Measurements from ENCODE around the gene CDRT4. TPM values are rescaled to one million over a fixed set of nuclear protein-coding genes. Genes with fewer than 3 reads are reported as not detected.

CDRT4 gene
- total RNA-seq, 1 donor from 2014 or later, result 10.1 TPM

DNA sequence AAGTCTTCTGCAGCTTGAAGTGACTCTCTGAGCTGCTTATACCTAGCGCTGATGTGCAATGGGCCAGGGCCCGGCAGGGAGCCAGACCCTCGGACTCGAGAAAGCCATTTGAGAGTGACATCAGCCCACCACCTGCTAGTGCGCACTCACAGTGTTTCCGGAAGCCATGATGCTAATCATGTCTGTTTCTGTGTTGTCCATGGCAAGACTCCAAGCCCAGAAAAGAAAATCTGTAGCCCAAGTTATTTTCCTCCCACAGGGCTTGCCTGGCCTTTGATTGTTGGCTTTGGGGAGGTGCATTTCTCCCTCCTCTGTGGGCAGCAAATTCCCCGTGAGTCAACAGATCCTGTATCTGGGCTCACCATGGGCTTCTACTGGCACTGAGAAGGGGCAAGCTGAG lies 1.8 kb upstream of the CDRT4 start:
- H3K4me1 Mint-ChIP-seq (ENCODE audit: unreplicated experiment), result peaks cover 32% of the 10 kb centered on the region
- H3K4me3 Mint-ChIP-seq (ENCODE audit: unreplicated experiment), result no peak overlapping the region
- no peaks in the 10 kb centered on the region for H3K9me3 Mint-ChIP-seq (ENCODE audit: unreplicated experiment)
- DNase-seq (ENCODE audit: extremely low spot score, unreplicated experiment), result no peak
- TF ChIP-seq, protein P1, sequence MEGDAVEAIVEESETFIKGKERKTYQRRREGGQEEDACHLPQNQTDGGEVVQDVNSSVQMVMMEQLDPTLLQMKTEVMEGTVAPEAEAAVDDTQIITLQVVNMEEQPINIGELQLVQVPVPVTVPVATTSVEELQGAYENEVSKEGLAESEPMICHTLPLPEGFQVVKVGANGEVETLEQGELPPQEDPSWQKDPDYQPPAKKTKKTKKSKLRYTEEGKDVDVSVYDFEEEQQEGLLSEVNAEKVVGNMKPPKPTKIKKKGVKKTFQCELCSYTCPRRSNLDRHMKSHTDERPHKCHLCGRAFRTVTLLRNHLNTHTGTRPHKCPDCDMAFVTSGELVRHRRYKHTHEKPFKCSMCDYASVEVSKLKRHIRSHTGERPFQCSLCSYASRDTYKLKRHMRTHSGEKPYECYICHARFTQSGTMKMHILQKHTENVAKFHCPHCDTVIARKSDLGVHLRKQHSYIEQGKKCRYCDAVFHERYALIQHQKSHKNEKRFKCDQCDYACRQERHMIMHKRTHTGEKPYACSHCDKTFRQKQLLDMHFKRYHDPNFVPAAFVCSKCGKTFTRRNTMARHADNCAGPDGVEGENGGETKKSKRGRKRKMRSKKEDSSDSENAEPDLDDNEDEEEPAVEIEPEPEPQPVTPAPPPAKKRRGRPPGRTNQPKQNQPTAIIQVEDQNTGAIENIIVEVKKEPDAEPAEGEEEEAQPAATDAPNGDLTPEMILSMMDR (IDR thresholded peaks at IDR 0.05), result no peak
- H3K27me3 Mint-ChIP-seq (ENCODE audit: unreplicated experiment), result no peaks in the 10 kb centered on the region
- H3K36me3 Mint-ChIP-seq (ENCODE audit: unreplicated experiment), result peaks cover 2% of the 10 kb centered on the region
- H3K27ac Mint-ChIP-seq (ENCODE audit: unreplicated experiment), result peak overlapping the region; percentile 72

DNA sequence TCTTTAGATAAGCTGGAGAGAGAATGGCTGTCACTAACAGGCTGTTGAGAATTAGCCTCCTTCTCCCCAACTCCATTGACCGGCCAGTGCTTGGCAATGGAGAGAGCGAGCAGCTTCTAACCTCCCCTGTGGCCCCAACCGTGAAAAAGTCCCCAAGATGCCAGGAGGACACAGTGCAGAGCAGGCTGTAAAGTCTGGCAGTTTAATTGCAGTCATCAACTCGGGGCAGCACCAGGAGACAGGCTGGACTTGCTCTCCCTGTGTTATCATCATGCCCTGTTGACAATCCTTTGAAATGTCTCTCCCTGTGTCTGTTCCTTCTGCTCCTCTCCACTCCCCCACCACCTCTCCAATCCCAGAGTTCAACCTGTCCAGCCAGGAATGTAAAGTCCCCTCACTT lies 705 bp upstream of the CDRT4 start:
- H3K27me3 Mint-ChIP-seq (ENCODE audit: unreplicated experiment), result no peaks in the 10 kb centered on the region
- TF ChIP-seq, protein P1 (IDR thresholded peaks at IDR 0.05), result no peak
- H3K27ac Mint-ChIP-seq (ENCODE audit: unreplicated experiment), result peak overlapping the region; percentile 25
- H3K4me1 Mint-ChIP-seq (ENCODE audit: unreplicated experiment), result peaks cover 32% of the 10 kb centered on the region
- no peak overlapping the region for H3K4me3 Mint-ChIP-seq (ENCODE audit: unreplicated experiment)
- no peak for DNase-seq (ENCODE audit: extremely low spot score, unreplicated experiment)
- peaks cover 2% of the 10 kb centered on the region for H3K36me3 Mint-ChIP-seq (ENCODE audit: unreplicated experiment)
- H3K9me3 Mint-ChIP-seq (ENCODE audit: unreplicated experiment), result no peaks in the 10 kb centered on the region

DNA sequence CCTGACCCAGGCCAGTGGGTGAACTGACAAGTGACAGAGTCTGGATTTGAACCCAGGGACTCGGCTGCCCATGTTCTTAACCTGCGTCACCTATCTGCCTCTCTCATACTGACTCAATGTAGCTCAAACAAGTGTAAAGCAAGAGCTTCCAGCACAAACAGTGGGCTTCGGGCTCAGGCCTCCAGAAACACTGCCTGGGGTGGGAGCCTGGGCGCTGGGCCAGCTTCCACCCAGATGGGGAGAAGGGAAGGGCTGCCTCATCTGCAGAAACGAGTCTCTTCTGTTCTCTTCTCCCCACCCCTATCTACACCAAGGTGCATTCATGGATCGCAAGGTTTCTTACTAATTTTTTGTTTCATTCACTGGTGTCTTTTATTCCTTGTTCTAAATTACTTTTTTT lies 1.3 kb downstream of the CDRT4 start:
- TF ChIP-seq, protein P1 (IDR thresholded peaks at IDR 0.05), result no peak
- H3K4me3 Mint-ChIP-seq (ENCODE audit: unreplicated experiment), result no peak overlapping the region
- H3K9me3 Mint-ChIP-seq (ENCODE audit: unreplicated experiment), result no peaks in the 10 kb centered on the region
- no peaks in the 10 kb centered on the region for H3K27me3 Mint-ChIP-seq (ENCODE audit: unreplicated experiment)
- H3K27ac Mint-ChIP-seq (ENCODE audit: unreplicated experiment), result no peak overlapping the region
- peaks cover 36% of the 10 kb centered on the region for H3K4me1 Mint-ChIP-seq (ENCODE audit: unreplicated experiment)
- H3K36me3 Mint-ChIP-seq (ENCODE audit: unreplicated experiment), result no peaks in the 10 kb centered on the region
- no peak for DNase-seq (ENCODE audit: extremely low spot score, unreplicated experiment)

DNA sequence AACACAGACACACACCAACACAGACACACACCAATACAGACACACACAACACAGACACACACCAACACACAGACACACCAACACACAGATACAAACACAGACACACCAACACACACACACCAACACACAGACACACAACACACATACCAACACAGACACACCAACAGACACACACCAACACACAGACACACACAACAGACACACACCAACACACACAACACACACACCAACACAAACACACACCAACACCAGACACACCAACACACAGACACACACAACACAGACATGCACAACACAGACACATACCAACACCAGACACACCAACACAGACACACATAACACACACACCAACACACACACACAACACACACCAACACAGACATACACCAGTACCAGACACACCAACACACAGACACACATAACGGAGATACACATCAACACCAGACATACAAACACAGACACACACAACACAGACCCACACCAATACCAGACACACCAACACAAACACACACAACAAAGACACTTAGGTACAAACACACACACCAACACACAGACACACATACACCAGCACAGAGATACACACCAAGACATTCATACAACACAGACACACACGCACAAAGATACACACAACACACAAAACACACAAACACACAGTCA lies 2.2 kb downstream of the CDRT4 start:
- no peaks in the 10 kb centered on the region for H3K27me3 Mint-ChIP-seq (ENCODE audit: unreplicated experiment)
- TF ChIP-seq, protein P1 (IDR thresholded peaks at IDR 0.05), result no peak
- DNase-seq (ENCODE audit: extremely low spot score, unreplicated experiment), result no peak
- no peak overlapping the region for H3K4me3 Mint-ChIP-seq (ENCODE audit: unreplicated experiment)
- H3K9me3 Mint-ChIP-seq (ENCODE audit: unreplicated experiment), result no peaks in the 10 kb centered on the region
- H3K36me3 Mint-ChIP-seq (ENCODE audit: unreplicated experiment), result peaks cover under 1% of the 10 kb centered on the region
- H3K27ac Mint-ChIP-seq (ENCODE audit: unreplicated experiment), result no peak overlapping the region
- H3K4me1 Mint-ChIP-seq (ENCODE audit: unreplicated experiment), result peaks cover 40% of the 10 kb centered on the region

DNA sequence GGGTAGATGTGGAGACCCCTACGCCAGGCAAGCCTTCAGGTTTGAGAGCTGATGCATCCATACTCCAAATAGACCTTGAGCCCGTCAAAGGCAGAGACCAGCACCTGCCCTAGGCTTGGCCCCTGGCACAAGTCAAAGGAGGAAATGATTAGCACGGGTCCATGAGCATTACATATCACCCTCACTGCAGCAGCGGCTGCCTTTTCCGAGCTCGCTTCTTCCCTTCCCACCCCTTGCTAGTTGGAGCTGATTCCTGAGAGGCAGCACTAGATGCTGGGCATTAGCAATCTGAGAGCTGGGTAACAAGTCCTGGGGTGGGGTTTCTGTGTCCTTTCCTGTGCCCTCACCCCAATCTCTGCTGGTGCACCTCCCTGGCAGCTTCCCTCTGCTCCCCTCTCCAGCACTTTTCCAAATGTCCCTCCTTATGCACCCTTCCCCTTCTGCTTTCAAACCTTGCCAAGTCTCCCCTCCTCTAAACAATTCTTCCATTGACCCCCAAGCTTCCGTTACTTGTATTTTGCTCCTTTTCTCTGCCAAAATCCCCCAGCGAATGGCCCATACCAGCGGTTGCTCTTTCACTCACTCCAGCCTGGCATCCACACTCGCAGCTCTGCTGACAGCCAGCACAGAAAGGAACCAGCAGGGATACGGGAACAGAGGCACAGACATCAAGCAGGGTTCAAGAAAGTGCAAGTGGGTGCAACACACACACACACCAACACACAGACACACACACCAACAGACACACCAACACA lies 3.0 kb downstream of the CDRT4 start:
- TF ChIP-seq, protein P1 (IDR thresholded peaks at IDR 0.05), result no peak
- Mint-ChIP-seq H3K4me1 (ENCODE audit: unreplicated experiment) (peaks cover 38% of the 10 kb centered on the region), H3K36me3 (ENCODE audit: unreplicated experiment) (peaks cover 5% of the 10 kb centered on the region), H3K9me3 (ENCODE audit: unreplicated experiment) (no peaks in the 10 kb centered on the region), H3K27me3 (ENCODE audit: unreplicated experiment) (no peaks in the 10 kb centered on the region), H3K4me3 (ENCODE audit: unreplicated experiment) (no peak overlapping the region), H3K27ac (ENCODE audit: unreplicated experiment) (peak overlapping the region; percentile 87)
- DNase-seq (ENCODE audit: extremely low spot score, unreplicated experiment), result no peak

Data from osteocyte (in vitro differentiated cells).